Panc1 (cell line): Measurements from ENCODE around the gene SAP130. TPM values are rescaled to one million over a fixed set of nuclear protein-coding genes. Genes with fewer than 3 reads are reported as not detected.
A peak's percentile ranks its signal among the peaks of the same experiment; 100 is the strongest.

Source experiments
- ATAC-seq: fragments of 200-7000 bp; cut with Tn5 transposase; 2 replicates; pipeline ENCODE4 v1.9.1; 2020; ENCODE audit warnings: mild to moderate bottlenecking, moderate library complexity
- Bru-seq: library from RNA; stranded (reverse); fragments of 400-500 nt; gene quantifications from one replicate; lab custom pipeline; 2021; lab: Mats Ljungman, UMichigan
- BruChase-seq, 2 experiments: library from RNA; stranded (reverse); fragments of 400-500 nt; gene quantifications; one replicate each; lab custom pipeline; 2021; lab: Mats Ljungman, UMichigan
- BruUV-seq: library from RNA; stranded (reverse); fragments of 400-500 nt; replicated peaks from 2 replicates; lab custom pipeline; 2021; lab: Mats Ljungman, UMichigan
- CTCF ChIA-PET: fragments of 300-600 bp; sonication (Branson Sonifier 250); formaldehyde crosslinking; loops from one replicate; lab custom pipeline; 2022; ENCODE audit warnings: antibody characterized with exemption; lab: Charles Lee
- POLR2A ChIA-PET: fragments of 300-600 bp; sonication (Branson Sonifier 250); formaldehyde crosslinking; loops from one replicate; lab custom pipeline; 2022; ENCODE audit warnings: antibody characterized with exemption; lab: Charles Lee
- DNase-seq: peaks from one replicate; pipeline ENCODE4 v3.0.0-alpha.2; 2010; ENCODE audit warnings: low read depth, low spot score
- H3K27ac ChIP-seq: 2 replicates; pipeline ENCODE4 v1.5.1; 2011; ENCODE audit warnings: mild to moderate bottlenecking, low read length, inconsistent platforms
- H3K27me3 ChIP-seq: fragments of 200-500 bp; sonication (Bioruptor generic); 2 replicates; pipeline ENCODE4 v1.6.0; 2014; ENCODE audit warnings: low read length, inconsistent platforms; ENCODE audit not compliant: control insufficient read depth, insufficient read depth
- H3K36me3 ChIP-seq: fragments of 200-500 bp; sonication (Bioruptor generic); 2 replicates; pipeline ENCODE4 v1.5.1; 2014; ENCODE audit warnings: inconsistent platforms, mild to moderate bottlenecking, low read length, moderate library complexity; ENCODE audit not compliant: control insufficient read depth, insufficient read depth
- H3K4me1 ChIP-seq: 2 replicates; pipeline ENCODE4 v1.5.1; 2011; ENCODE audit warnings: inconsistent platforms, mild to moderate bottlenecking, low read length, moderate library complexity; ENCODE audit not compliant: control insufficient read depth, insufficient read depth
- H3K4me3 ChIP-seq, 2 experiments: 2 replicates each; pipeline ENCODE4 v1.5.1; 2011 to 2012; ENCODE audit warnings: low read depth in 2 of 2, low read length in 2 of 2, mild to moderate bottlenecking in 2 of 2, inconsistent platforms in 1 of 2, moderate library complexity in 1 of 2
- H3K9me3 ChIP-seq: fragments of 200-500 bp; sonication (Bioruptor generic); 2 replicates; pipeline ENCODE4 v1.5.1; 2014; ENCODE audit warnings: low read depth, mild to moderate bottlenecking, inconsistent platforms, low read length, moderate library complexity; ENCODE audit not compliant: control insufficient read depth, insufficient read depth
- CTCF ChIP-seq: fragments of 450-650 bp; IDR thresholded peaks from 2 replicates; pipeline ENCODE4 v1.5.1; 2017; ENCODE audit warnings: mild to moderate bottlenecking
- POLR2AphosphoS5 ChIP-seq: IDR thresholded peaks from 2 replicates; pipeline ENCODE4 v1.6.1; 2012; ENCODE audit warnings: mild to moderate bottlenecking, low read depth, low read length, moderate library complexity
- REST ChIP-seq, 2 experiments: IDR thresholded peaks; 2 replicates each; pipeline ENCODE4 v1.6.1; 2011 to 2012; ENCODE audit warnings: low read depth in 2 of 2, control low read depth in 1 of 2, low read length in 1 of 2, mild to moderate bottlenecking in 1 of 2, moderate library complexity in 1 of 2; ENCODE audit not compliant: insufficient read depth in 1 of 2
- SIN3A ChIP-seq: IDR thresholded peaks from 2 replicates; pipeline ENCODE4 v1.6.1; 2012; ENCODE audit warnings: low read depth, mild to moderate bottlenecking, low read length, moderate library complexity, borderline replicate concordance; ENCODE audit not compliant: insufficient read depth
- TCF7L2 ChIP-seq: IDR thresholded peaks from 2 replicates; pipeline ENCODE4 v1.6.1; 2011; ENCODE audit warnings: mild to moderate bottlenecking, low read depth, low read length, inconsistent platforms
- in situ Hi-C: cut with HindIII; loops from 2 replicates; pipeline ENCODE4 v1.10.0; 2016; ENCODE audit warnings: low sequenced_read_pairs, low pct_unique_long_range_greater_than_20kb
- intact Hi-C: fragments of 100-400 bp; cut with micrococcal nuclease; formaldehyde crosslinking; loops from one replicate; pipeline ENCODE4 v1.10.0; 2022; ENCODE audit not compliant: unreplicated experiment
- long read RNA-seq: library from polyadenylated mRNA; unstranded; transcript quantifications from one replicate; pipeline ENCODE4 v2.0.0, GENCODE V29; 2021; ENCODE audit not compliant: unreplicated experiment
- polyA plus RNA-seq: library from polyadenylated mRNA; unstranded; fragments of >200 nt; gene quantifications from one replicate; pipeline ENCODE4 v1.2.1, GENCODE V29; 2012; ENCODE audit warnings: missing spikeins; ENCODE audit not compliant: insufficient read length
- total RNA-seq: library from RNA; stranded (reverse); gene quantifications from one replicate; pipeline ENCODE4 v1.2.1, GENCODE V29; 2021; ENCODE audit not compliant: unreplicated experiment

The SAP130 gene
- total RNA-seq (34.6 TPM), Bru-seq, nascent RNA (percentile 80 among the genes with signal in this experiment), BruChase-seq, experiment 1, labeled RNA remaining after a 2-hour chase (percentile 72 among the genes with signal in this experiment), BruChase-seq, experiment 2, labeled RNA remaining after a 6-hour chase (percentile 72 among the genes with signal in this experiment)
- polyA plus RNA-seq = 31.6 TPM
- long read RNA-seq, full-length matches to known transcripts = 3 of 14 reads
- long read RNA-seq, partial matches to known transcripts = 5 of 14 reads
- long read RNA-seq, other reads (novel, unspliced or antisense) = 6 of 14 reads

- POLR2A ChIA-PET = interaction anchor here (0.6 kb wide), 2 partner anchors 29 to 120 kb away, joined by 7 to 9 read pairs; no protein-coding TSS in a partner anchor
- no peaks in the 10 kb centered on the region for H3K27me3 ChIP-seq
- in situ Hi-C loops (no loop called here), intact Hi-C loops (no loop called here)
- H3K27ac ChIP-seq = peak within 1 kb of the TSS; percentile 81; the same call in 1 of the 2 replicates
- H3K4me1 ChIP-seq = peaks cover 5% of the 10 kb centered on the region; the same call in 1 of the 2 replicates
- CTCF ChIA-PET = no interaction called here
- TF ChIP-seq POLR2AphosphoS5 (0 out of 2 replicates have a peak, but pooled peaks have one; percentile 28), SIN3A (peak; percentile 56; the same call in 1 of the 2 replicates), TCF7L2 (no peak), REST (IDR thresholded peaks at IDR 0.05; ENCODE audit: insufficient read depth in 1 of 2, low read depth in 2 of 2, low read length in 1 of 2) (no peak)
- peak; percentile 32 for DNase-seq
- ATAC-seq = peak; percentile 89
- no TSS peak for BruUV-seq
- H3K36me3 ChIP-seq = no peaks in the 10 kb centered on the region; the same call in 1 of the 2 replicates
- H3K9me3 ChIP-seq = no peaks in the 10 kb centered on the region
- peak within 1 kb of the TSS; percentile 79 to 80 for H3K4me3 ChIP-seq
These were observed at the start of gene SAP130 for GRCh38 chr2:128027801-128028667. Gene SAP130 (minus strand): TSS chr2:128028059. CDS start chr2:128026292, 1,767 bp downstream.

- BruUV-seq = no TSS peak
- Histone ChIP-seq H3K4me3 (no peak overlapping the region), H3K27ac (no peak overlapping the region), H3K27me3 (no peaks in the 10 kb centered on the region), H3K9me3 (no peaks in the 10 kb centered on the region), H3K4me1 (no peaks in the 10 kb centered on the region), H3K36me3 (no peaks in the 10 kb centered on the region)
- intact Hi-C loops = no loop called here
- ATAC-seq (no peak), DNase-seq (no peak)
- CTCF ChIA-PET = no interaction called here
- POLR2A ChIA-PET = no interaction called here
- no peak for TF ChIP-seq SIN3A
- TF ChIP-seq REST (IDR thresholded peaks at IDR 0.05; ENCODE audit: insufficient read depth in 1 of 2, low read depth in 2 of 2, low read length in 1 of 2) = no peak
- no peak for TF ChIP-seq CTCF
- TF ChIP-seq POLR2AphosphoS5 = no peak
- no peak for TF ChIP-seq TCF7L2
- in situ Hi-C loops = no loop called here
These were observed 48.7 kb upstream of the SAP130 start for GRCh38 chr2:128076461-128077106.
